Measurements from ENCODE around the gene POLD1.
"Not testable (repeated sequence)": the region's sequence is repeated elsewhere in the genome, so short reads cannot be mapped to it uniquely, and the experiment has no call there.

Gene POLD1

DNA sequence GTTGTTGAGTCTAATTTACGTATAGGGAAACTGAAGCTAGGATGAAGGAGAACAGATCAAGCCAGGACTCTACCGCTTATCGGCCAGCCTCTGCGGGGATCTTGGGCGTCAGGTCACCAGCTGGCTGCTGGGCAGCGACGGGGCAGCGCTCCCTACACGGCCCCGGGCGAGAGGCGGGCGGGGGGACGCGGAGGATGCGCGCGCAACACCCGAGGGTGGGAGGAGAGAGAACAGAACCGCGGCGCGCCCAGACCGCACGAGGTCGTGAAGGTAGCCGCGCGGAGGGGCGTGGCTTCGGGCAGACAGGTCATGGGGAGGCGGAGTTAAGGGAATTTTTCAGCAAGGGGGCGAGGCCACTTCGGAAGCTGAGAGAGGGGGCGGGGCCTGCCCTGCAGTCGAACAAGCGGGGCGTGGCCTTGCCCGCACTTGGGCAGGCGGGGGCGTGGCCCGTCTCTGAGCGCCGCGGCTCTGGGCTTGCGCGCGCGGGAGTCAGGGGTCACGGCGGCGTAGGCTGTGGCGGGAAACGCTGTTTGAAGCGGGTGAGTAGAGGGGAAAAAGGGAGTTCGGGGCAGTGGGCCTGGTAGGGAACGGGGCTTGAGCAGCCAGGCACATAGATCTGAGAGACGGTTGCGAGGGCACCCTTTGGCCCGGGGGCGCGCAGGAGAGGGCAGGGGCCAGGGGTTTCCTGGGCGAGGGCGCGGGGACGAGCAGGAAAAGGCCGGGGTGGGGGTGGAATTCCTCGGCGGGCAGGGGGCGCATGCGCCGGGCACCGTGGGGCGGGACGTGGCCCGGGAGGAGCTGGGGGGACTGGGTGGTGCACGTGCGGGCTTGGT, at the start of gene POLD1:
Gene POLD1 (plus strand): TSS at position 496 of the 833 bp plus-strand sequence. CDS start 14,505 bp downstream, outside the sequence.
- peaks cover 77% of the 10 kb centered on the region for H3K36me3 ChIP-seq
- peaks cover 62% of the 10 kb centered on the region for H4K20me1 ChIP-seq
- H3K4me1 ChIP-seq: peaks cover 34% of the 10 kb centered on the region
- peak within 1 kb of the TSS; percentile 90 for H3K4me2 ChIP-seq
- no peaks in the 10 kb centered on the region for H3K9me3 ChIP-seq
- no peak for TF ChIP-seq Cebpa-rat (IDR thresholded peaks at IDR 0.05)
- peak within 1 kb of the TSS; percentile 72 for H3K4me3 ChIP-seq
- H3K27ac ChIP-seq: peak within 1 kb of the TSS; percentile 85
- H3K9ac ChIP-seq: peak within 1 kb of the TSS; percentile 82
- no peaks in the 10 kb centered on the region for H3K27me3 ChIP-seq

GRCh38 chr19:50334741-50335421, 49.3 kb upstream of the POLD1 start:
- Histone ChIP-seq H3K9ac (no peak overlapping the region), H3K27me3 (peaks cover 26% of the 10 kb centered on the region; the same call in 1 of the 2 replicates), H3K36me3 (no peaks in the 10 kb centered on the region), H3K4me3 (no peak overlapping the region), H3K4me1 (peaks cover 21% of the 10 kb centered on the region), H3K9me3 (peaks cover 11% of the 10 kb centered on the region), H3K27ac (no peak overlapping the region), H3K4me2 (no peak overlapping the region), H4K20me1 (no peaks in the 10 kb centered on the region)
- TF ChIP-seq Cebpa-rat (IDR thresholded peaks at IDR 0.05): no peak

DNA sequence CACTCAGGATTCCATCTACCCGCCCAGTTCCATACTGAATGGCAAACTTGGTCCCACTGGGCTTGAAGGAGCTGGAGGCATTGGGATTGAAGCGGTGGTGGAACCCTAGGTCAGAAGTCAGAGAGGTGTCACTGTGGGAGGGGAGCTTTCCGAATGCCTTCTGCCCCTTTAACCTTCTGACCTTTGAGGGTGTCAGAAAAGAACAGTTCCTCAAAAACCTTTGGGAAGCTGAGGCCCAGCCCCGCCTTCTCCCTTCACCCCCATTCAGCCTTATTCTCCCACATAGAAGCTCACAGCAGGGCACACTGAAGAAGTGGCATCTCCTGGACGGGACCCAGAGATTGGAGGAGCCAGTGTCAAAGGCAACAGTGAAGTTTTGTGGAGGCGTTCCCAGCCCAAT, 47.1 kb upstream of the POLD1 start:
- H3K27me3 ChIP-seq: peaks cover 22% of the 10 kb centered on the region; the same call in 1 of the 2 replicates
- H4K20me1 ChIP-seq, H3K9ac ChIP-seq, H3K4me1 ChIP-seq, H3K36me3 ChIP-seq, H3K4me2 ChIP-seq, H3K4me3 ChIP-seq, H3K27ac ChIP-seq: not testable (repeated sequence)
- peaks cover 31% of the 10 kb centered on the region for H3K9me3 ChIP-seq

DNA sequence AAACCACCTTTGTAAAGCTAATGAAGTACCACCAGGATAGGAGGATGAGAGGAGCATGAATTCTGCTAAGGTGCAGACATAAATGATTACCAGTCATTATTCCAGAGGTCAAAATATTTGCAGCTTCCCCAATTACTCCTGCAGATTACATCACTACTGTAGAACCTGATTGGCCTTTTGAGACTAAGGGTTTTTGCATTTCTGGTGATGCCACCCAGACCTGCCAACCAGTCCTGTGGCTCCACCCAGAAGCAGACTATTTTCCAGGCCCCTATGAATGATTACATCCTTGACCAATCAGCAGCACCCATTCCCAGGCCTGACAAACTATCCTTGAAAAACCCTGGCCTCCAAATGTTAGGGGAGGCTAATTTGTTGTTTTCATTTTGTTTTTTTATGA, 43.8 kb upstream of the POLD1 start:
- no peak for TF ChIP-seq Cebpa-rat (IDR thresholded peaks at IDR 0.05)
- H3K27me3 ChIP-seq: no peaks in the 10 kb centered on the region
- peaks cover 8% of the 10 kb centered on the region; the same call in 1 of the 2 replicates for H3K4me1 ChIP-seq
- peaks cover 51% of the 10 kb centered on the region for H3K9me3 ChIP-seq
- H3K36me3 ChIP-seq: no peaks in the 10 kb centered on the region
- no peak overlapping the region for H3K4me2 ChIP-seq
- H3K9ac ChIP-seq: no peak overlapping the region
- no peaks in the 10 kb centered on the region for H4K20me1 ChIP-seq
- no peak overlapping the region for H3K27ac ChIP-seq
- H3K4me3 ChIP-seq: no peak overlapping the region

- Histone ChIP-seq H3K9ac (no peak overlapping the region), H3K4me2 (no peak overlapping the region), H3K36me3 (no peaks in the 10 kb centered on the region), H3K4me1 (peaks cover 8% of the 10 kb centered on the region; the same call in 1 of the 2 replicates), H3K27me3 (no peaks in the 10 kb centered on the region), H3K27ac (no peak overlapping the region), H4K20me1 (no peaks in the 10 kb centered on the region), H3K9me3 (peaks cover 58% of the 10 kb centered on the region), H3K4me3 (no peak overlapping the region)
- TF ChIP-seq Cebpa-rat (IDR thresholded peaks at IDR 0.05): no peak
Observed at GRCh38 chr19:50341091-50341564, 43.0 kb upstream of the POLD1 start.

GRCh38 chr19:50344661-50345318, 39.4 kb upstream of the POLD1 start:
- Histone ChIP-seq H3K4me1 (peaks cover 38% of the 10 kb centered on the region), H3K4me2 (peak overlapping the region; percentile 11; the same call in 1 of the 2 replicates), H4K20me1 (no peaks in the 10 kb centered on the region), H3K27ac (no peak overlapping the region), H3K9ac (no peak overlapping the region), H3K4me3 (peak overlapping the region; percentile 1; the same call in 1 of the 2 replicates), H3K36me3 (no peaks in the 10 kb centered on the region), H3K9me3 (peaks cover 56% of the 10 kb centered on the region), H3K27me3 (no peaks in the 10 kb centered on the region)
- TF ChIP-seq Cebpa-rat (IDR thresholded peaks at IDR 0.05): no peak

- H4K20me1 ChIP-seq, H3K9ac ChIP-seq, H3K36me3 ChIP-seq, H3K27ac ChIP-seq, H3K4me3 ChIP-seq, H3K27me3 ChIP-seq: not testable (repeated sequence)
- Histone ChIP-seq H3K9me3 (peaks cover 34% of the 10 kb centered on the region), H3K4me2 (peak overlapping the region; percentile 29; the same call in 1 of the 2 replicates), H3K4me1 (peaks cover 48% of the 10 kb centered on the region)
- peak; percentile 64; the same call in 1 of the 2 replicates for TF ChIP-seq Cebpa-rat (IDR thresholded peaks at IDR 0.05)
Observed at GRCh38 chr19:50347089-50347581, 37.0 kb upstream of the POLD1 start.

DNA sequence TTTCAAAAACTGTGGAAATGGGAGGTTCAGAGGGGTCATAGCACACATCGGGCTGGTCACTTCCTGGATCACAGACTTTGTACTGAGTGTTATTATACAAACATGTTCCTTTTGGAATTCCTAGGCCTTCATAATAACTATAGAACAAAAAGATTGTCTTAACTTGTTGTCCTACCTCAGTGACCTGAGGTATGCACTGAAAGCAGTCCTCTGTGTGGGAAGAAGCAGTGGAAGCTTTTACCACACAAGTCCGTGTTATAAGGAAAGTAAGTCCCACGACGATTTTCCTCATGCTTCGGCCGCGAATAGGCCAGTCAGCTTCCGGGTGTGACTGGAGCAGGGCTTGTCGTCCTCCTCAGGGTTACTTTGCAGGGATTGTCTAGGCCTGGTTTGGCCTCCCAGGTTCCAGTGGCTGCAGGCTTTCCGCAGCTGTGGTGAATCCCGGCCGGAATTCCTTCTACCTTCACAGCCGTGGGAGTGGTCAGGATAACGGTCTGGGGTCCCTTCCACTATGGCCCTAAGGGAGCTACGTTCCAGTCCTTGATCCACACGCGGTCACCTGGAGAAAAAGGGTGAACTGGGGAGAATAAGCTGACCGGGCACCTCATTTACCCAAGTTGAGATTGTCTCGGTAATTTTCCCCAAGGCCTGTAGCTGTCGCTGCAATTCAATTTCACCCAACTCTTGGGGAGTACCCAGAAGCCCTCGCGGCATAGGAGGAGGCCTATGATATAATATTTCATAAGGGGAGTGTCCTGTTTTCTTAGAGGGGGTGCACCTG, 34.7 kb upstream of the POLD1 start:
- Histone ChIP-seq H3K4me1 (peaks cover 46% of the 10 kb centered on the region), H3K36me3 (no peaks in the 10 kb centered on the region), H4K20me1 (no peaks in the 10 kb centered on the region), H3K9ac (no peak overlapping the region), H3K27ac (no peak overlapping the region), H3K9me3 (peaks cover 15% of the 10 kb centered on the region), H3K4me2 (peak overlapping the region; percentile 54), H3K4me3 (no peak overlapping the region), H3K27me3 (no peaks in the 10 kb centered on the region)
- TF ChIP-seq Cebpa-rat (IDR thresholded peaks at IDR 0.05): no peak

- Histone ChIP-seq H3K4me2 (no peak overlapping the region), H3K4me1 (peaks cover 40% of the 10 kb centered on the region), H3K9ac (no peak overlapping the region)
Observed at GRCh38 chr19:50352242-50352641, 31.9 kb upstream of the POLD1 start.

GRCh38 chr19:50353487-50353880, 30.7 kb upstream of the POLD1 start:
- H4K20me1 ChIP-seq, H3K27me3 ChIP-seq, H3K9ac ChIP-seq, H3K9me3 ChIP-seq, H3K4me3 ChIP-seq, H3K36me3 ChIP-seq, H3K4me2 ChIP-seq, H3K27ac ChIP-seq: not testable (repeated sequence)
- H3K4me1 ChIP-seq: peaks cover 38% of the 10 kb centered on the region

More at GRCh38 chr19:50352242-50352641, 31.9 kb upstream of the POLD1 start:
- Histone ChIP-seq H3K4me3 (no peak overlapping the region), H3K27me3 (no peaks in the 10 kb centered on the region), H3K9me3 (no peaks in the 10 kb centered on the region), H3K36me3 (no peaks in the 10 kb centered on the region), H4K20me1 (no peaks in the 10 kb centered on the region), H3K27ac (no peak overlapping the region)
- TF ChIP-seq Cebpa-rat (IDR thresholded peaks at IDR 0.05): no peak

All from BLaER1 (cell line).